IPS-20b (cell line): ENCODE measurements around the gene RASA4B.
"Not testable (repeated sequence)": the region's sequence is repeated elsewhere in the genome, so short reads cannot be mapped to it uniquely, and the experiment has no call there.

Source experiments
- H3K27ac ChIP-seq: one replicate; pipeline ENCODE4 v1.5.1; 2013; ENCODE audit warnings: low read length
- H3K27me3 ChIP-seq: 2 replicates; pipeline ENCODE4 v1.6.1; 2013; ENCODE audit warnings: mild to moderate bottlenecking, low read length, inconsistent platforms; ENCODE audit not compliant: insufficient read depth
- H3K36me3 ChIP-seq: 2 replicates; pipeline ENCODE4 v1.6.1; 2013; ENCODE audit warnings: low read depth, mild to moderate bottlenecking, inconsistent platforms, low read length, moderate library complexity; ENCODE audit not compliant: insufficient read depth
- H3K4me1 ChIP-seq: 2 replicates; pipeline ENCODE4 v1.6.1; 2013; ENCODE audit warnings: mild to moderate bottlenecking, control low read depth, inconsistent platforms, low read length, moderate library complexity; ENCODE audit not compliant: insufficient read depth
- H3K4me3 ChIP-seq: 2 replicates; pipeline ENCODE4 v1.5.1; 2013; ENCODE audit warnings: mild to moderate bottlenecking, low read length, inconsistent platforms
- H3K9ac ChIP-seq: 2 replicates; pipeline ENCODE4 v1.6.1; 2013; ENCODE audit warnings: low read depth, mild to moderate bottlenecking, inconsistent platforms, low read length, moderate library complexity
- H3K9me3 ChIP-seq: 2 replicates; pipeline ENCODE4 v1.6.1; 2013; ENCODE audit warnings: mild to moderate bottlenecking, low read depth, low read length, inconsistent platforms; ENCODE audit not compliant: insufficient read depth

Gene RASA4B

DNA sequence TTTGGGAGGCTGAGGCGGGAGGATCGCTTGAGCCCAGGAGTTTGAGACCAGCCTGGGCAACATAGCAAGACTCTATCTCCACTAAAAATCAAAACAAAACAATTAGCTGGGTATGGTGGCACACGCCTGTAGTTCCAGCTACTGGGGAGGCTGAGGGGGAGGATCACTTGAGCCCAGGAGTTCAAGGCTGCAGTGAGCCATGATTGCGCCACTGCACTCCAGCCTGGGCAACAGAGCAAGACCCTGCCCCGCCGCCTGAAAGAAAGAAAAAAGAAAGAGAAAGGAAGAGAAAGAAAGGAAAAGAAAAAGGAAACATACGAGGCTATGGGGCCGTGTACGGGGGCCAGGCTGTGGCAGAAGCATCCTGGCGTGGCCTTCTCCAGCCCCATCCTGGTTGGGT, 62.6 kb downstream of the RASA4B start:
- not testable (repeated sequence) for H3K27me3 ChIP-seq, H3K4me1 ChIP-seq, H3K9me3 ChIP-seq, H3K9ac ChIP-seq, H3K27ac ChIP-seq, H3K4me3 ChIP-seq
- H3K36me3 ChIP-seq, result peaks cover 30% of the 10 kb centered on the region

DNA sequence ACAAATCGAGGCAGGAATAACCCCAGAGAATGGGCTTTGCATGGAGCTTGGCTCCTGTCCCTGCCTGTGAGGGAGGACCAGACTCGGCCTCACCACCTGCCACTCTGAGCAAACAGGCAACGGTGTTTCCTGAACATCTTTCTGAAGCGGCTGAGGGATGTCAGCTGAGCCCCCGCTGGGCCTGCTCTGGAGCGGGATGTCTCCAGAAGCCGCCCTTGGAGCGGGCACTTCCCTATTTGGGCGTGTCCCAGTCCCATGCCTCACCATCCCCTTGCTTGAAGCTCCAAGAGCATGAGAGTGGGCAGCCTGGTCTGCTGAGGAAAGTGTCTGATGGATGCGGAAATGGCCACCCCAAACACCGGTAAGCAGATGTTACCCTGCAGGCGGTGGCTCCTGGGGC, 63.1 kb downstream of the RASA4B start:
- peaks cover 28% of the 10 kb centered on the region for H3K36me3 ChIP-seq
- no peaks in the 10 kb centered on the region for H3K27me3 ChIP-seq
- peaks cover 2% of the 10 kb centered on the region; the same call in 1 of the 2 replicates for H3K4me1 ChIP-seq
- H3K27ac ChIP-seq, result no peak overlapping the region
- no peaks in the 10 kb centered on the region for H3K9me3 ChIP-seq
- no peak overlapping the region for H3K9ac ChIP-seq
- no peak overlapping the region for H3K4me3 ChIP-seq

GRCh38 chr7:102453319-102453718, 64.3 kb downstream of the RASA4B start:
- Histone ChIP-seq H3K4me1 (peaks cover 2% of the 10 kb centered on the region; the same call in 1 of the 2 replicates), H3K9ac (no peak overlapping the region), H3K4me3 (no peak overlapping the region), H3K9me3 (no peaks in the 10 kb centered on the region), H3K27me3 (no peaks in the 10 kb centered on the region), H3K36me3 (peaks cover 21% of the 10 kb centered on the region), H3K27ac (no peak overlapping the region)

DNA sequence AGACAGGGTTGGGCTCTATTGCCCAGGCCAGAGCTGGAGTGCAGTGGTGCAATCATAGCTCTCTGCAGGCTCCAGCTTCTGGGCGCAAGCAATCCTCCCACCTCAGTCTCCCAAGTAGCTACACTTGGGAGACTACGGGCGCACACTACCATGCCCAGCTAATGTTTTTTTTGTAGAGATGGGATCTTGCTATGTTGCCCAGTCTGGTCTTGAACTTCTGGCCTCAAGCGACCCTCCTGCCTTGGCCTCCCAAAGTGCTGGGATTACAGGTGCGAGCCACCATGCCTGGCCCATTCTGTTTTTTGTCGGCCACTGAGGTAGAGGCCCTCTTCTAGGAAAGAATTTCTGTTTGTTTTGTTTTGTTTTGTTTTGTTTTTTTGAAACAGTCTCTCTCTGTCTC, 65.1 kb downstream of the RASA4B start:
- Histone ChIP-seq H3K36me3 (peaks cover 12% of the 10 kb centered on the region), H3K4me1 (peaks cover 2% of the 10 kb centered on the region; the same call in 1 of the 2 replicates), H3K9ac (no peak overlapping the region), H3K4me3 (no peak overlapping the region), H3K9me3 (no peaks in the 10 kb centered on the region), H3K27me3 (no peaks in the 10 kb centered on the region), H3K27ac (no peak overlapping the region)

DNA sequence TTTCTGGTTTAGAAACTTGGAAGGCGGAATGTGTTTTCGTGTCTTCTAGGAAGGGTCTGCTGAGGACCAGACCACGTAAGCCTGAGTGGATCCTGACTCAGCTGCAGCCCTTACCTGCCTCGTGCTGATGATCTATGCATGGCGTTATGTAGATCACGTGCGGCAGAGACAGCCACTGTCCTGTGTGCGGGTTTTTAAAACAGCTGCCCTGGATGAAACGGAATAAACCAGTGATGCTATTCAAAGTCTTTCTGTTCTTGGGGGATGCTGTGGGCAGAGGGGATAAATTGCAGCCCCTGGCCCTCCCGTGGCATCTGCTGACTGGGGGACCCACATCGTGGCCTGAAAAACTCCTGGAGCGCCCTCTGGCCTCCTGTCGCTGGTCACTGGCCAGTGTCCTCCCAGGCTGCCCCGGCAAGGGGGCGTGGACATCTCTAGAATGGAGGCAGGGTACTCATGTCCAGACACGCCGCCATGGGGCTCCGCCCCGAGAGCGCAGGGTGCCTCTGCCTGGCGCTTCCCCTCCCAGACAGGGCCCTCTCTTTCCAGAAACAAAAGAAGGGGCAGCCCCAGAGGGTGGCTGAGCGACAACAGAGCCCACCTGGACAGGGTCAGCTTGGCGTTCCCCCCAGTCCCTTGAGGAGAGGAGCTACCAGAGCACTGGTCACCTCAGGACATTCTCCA, 66.1 kb downstream of the RASA4B start:
- no peak overlapping the region for H3K9ac ChIP-seq

GRCh38 chr7:102450242-102450641, 67.3 kb downstream of the RASA4B start:
- Histone ChIP-seq H3K9ac (no peak overlapping the region), H3K36me3 (0 out of 2 replicates have a peak, but pooled peaks cover 6% of the 10 kb centered on the region), H3K27ac (no peak overlapping the region), H3K27me3 (no peaks in the 10 kb centered on the region), H3K4me1 (peaks cover 2% of the 10 kb centered on the region; the same call in 1 of the 2 replicates), H3K9me3 (no peaks in the 10 kb centered on the region), H3K4me3 (no peak overlapping the region)

More for the DNA sequence above, 66.1 kb downstream of the RASA4B start:
- Histone ChIP-seq H3K27ac (no peak overlapping the region), H3K27me3 (no peaks in the 10 kb centered on the region), H3K4me3 (no peak overlapping the region), H3K9me3 (no peaks in the 10 kb centered on the region), H3K4me1 (peaks cover 2% of the 10 kb centered on the region; the same call in 1 of the 2 replicates), H3K36me3 (peaks cover 9% of the 10 kb centered on the region)

GRCh38 chr7:102449136-102449535, 68.4 kb downstream of the RASA4B start:
- H3K27me3 ChIP-seq, result no peaks in the 10 kb centered on the region
- no peaks in the 10 kb centered on the region for H3K9me3 ChIP-seq
- H3K27ac ChIP-seq, result no peak overlapping the region
- peaks cover 2% of the 10 kb centered on the region; the same call in 1 of the 2 replicates for H3K4me1 ChIP-seq
- H3K9ac ChIP-seq, result no peak overlapping the region
- H3K36me3 ChIP-seq, result 0 out of 2 replicates have a peak, but pooled peaks cover 6% of the 10 kb centered on the region
- no peak overlapping the region for H3K4me3 ChIP-seq

DNA sequence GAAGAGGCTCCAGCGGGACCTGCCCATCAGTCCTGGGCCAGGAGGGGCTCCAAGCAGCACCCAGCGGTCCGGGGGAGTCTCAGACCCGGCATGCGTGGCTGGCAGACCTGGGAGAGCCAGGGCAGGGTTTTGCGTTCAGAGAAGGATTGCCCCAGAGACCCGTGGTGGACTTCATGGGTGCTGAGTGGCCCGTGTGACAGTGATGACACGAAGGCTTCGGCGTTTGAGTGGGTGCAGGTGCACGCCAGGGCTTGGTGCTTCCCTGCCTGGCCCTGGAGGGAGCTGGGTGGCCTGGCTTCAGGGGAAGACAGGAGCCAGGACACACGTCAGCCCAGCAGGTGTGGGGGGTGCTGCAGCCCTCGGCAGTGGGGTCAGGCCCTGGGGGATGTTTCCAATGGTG, 70.3 kb downstream of the RASA4B start:
- Histone ChIP-seq H3K4me1 (peaks cover 2% of the 10 kb centered on the region; the same call in 1 of the 2 replicates), H3K9ac (no peak overlapping the region), H3K36me3 (0 out of 2 replicates have a peak, but pooled peaks cover 6% of the 10 kb centered on the region), H3K27ac (no peak overlapping the region), H3K9me3 (no peaks in the 10 kb centered on the region), H3K4me3 (no peak overlapping the region), H3K27me3 (no peaks in the 10 kb centered on the region)

GRCh38 chr7:102446387-102447156, 71.0 kb downstream of the RASA4B start:
- Histone ChIP-seq H3K9ac (no peak overlapping the region), H3K4me1 (peaks cover 6% of the 10 kb centered on the region; the same call in 1 of the 2 replicates), H3K36me3 (0 out of 2 replicates have a peak, but pooled peaks cover 6% of the 10 kb centered on the region), H3K9me3 (no peaks in the 10 kb centered on the region), H3K4me3 (no peak overlapping the region), H3K27ac (no peak overlapping the region), H3K27me3 (no peaks in the 10 kb centered on the region)

DNA sequence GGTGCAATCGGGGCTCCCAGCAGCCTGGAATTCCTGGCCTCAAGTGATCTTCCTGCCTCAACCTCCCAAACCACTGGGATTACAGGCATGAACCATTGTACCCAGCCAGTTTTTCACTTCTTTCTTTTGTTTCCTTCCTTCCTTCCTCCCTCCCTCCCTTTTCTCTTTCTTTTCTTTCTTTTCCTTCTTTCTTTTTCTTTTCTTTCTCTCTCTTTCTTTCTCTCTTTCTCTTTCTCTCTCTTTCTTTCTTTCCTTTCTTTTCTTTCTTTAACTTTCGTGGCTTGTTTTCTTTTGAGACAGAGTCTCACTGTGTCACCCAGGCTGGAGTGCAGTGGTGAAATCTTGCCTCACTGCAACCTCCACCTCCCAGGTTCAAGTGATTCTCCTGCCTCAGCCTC, 71.9 kb downstream of the RASA4B start:
- no peak overlapping the region for H3K4me3 ChIP-seq
- H3K36me3 ChIP-seq, result 0 out of 2 replicates have a peak, but pooled peaks cover 6% of the 10 kb centered on the region
- H3K9me3 ChIP-seq, result no peaks in the 10 kb centered on the region
- H3K9ac ChIP-seq, result no peak overlapping the region
- H3K27me3 ChIP-seq, result no peaks in the 10 kb centered on the region
- no peak overlapping the region for H3K27ac ChIP-seq
- peaks cover 6% of the 10 kb centered on the region; the same call in 1 of the 2 replicates for H3K4me1 ChIP-seq

- no peak overlapping the region for H3K4me3 ChIP-seq
- H3K9me3 ChIP-seq, result no peaks in the 10 kb centered on the region
- H3K4me1 ChIP-seq, result peaks cover 6% of the 10 kb centered on the region; the same call in 1 of the 2 replicates
- H3K27ac ChIP-seq, result no peak overlapping the region
- 0 out of 2 replicates have a peak, but pooled peaks cover 6% of the 10 kb centered on the region for H3K36me3 ChIP-seq
- no peaks in the 10 kb centered on the region for H3K27me3 ChIP-seq
- no peak overlapping the region for H3K9ac ChIP-seq
These were observed 72.5 kb downstream of the RASA4B start for GRCh38 chr7:102444961-102445673.
